HG03139 (cell line): ENCODE measurements around the gene LIG3.
"Not testable (repeated sequence)": the region's sequence is repeated elsewhere in the genome, so short reads cannot be mapped to it uniquely, and the experiment has no call there.

Experiments
- ATAC-seq: cut with Tn5 transposase; IDR thresholded peaks from one replicate; pipeline ENCODE4 v1.9.1; 2021; ENCODE audit not compliant: unreplicated experiment

Gene LIG3

DNA sequence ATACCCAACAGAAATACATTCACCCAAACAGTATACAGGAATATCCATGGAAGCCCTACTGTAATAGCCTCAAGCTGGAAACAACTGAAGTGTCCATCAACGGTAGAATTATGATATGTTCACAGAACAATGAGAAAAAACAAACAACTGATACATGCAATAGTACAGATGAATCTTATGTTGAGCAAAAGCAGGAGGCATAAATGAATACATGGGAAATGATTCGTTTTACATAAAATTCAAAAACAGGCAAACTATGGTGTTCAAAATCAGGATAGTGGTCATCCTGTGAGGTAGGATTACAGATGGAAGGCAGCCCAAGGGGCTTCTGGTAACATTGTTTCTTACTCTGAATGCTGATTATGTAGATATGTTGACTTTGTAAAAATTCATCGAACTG, 58.1 kb downstream of the LIG3 start:
- no peak for ATAC-seq

DNA sequence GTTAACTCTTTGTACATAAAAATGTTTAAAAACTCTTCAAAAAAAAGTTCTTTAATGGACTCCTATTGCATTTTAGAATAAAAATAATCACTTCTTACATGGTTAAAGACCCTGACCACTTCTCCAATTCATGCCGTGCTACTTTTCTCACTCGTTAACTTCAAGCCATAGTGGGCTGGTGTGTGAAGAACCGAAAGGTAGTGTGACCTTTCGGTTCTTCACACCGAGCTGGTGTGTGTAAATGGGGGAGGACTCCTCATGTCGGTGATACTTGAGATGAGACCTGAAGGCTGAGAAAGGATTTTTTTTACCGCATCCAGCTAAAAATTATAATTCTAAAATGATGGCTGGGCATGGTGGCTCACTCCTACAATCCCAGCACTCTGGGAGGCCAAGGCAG, 61.1 kb downstream of the LIG3 start:
- no peak for ATAC-seq

DNA sequence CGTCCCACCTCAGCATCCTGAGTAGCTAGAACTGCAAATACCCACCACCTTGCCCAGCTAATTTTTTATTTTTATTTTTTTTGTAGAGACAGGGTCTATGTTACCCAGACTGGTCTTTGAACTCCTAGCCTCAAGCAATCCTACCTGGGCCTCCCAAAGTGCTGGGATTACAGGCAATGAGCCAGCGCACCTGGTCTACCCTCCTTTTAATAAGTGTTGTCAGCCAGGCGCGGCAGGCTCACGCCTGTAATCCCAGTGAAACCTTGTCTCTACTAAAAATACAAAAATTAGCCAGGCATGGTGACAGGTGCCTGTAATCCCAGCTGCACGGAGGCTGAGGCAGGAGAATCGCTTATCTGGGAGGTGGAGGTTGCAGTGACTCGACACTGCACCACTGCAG, 63.9 kb downstream of the LIG3 start:
- ATAC-seq = no peak

DNA sequence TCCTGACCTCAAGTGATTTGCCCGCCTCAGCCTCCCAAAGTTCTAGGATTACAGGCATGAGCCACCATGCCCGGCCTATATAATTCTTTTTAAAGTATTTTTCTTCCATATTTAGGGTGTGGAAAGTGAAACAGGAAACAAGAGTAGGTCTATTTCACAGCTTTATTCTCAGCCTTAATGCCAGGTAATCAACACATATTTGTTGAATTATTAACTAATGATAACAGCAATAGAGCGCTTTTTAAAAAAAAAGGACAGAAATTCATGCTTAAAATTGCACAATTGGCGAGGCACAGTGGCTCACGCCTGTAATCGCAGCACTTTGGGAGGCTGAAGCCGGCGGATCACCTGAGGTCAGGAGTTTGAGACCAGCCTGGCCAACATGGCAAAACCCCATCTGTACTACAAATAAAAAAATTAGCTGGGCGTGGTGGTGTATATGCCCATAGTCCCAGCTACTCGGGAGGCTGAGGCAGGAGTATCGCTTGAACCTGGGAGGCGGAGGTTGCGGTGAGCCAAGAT, 65.2 kb downstream of the LIG3 start:
- ATAC-seq = not testable (repeated sequence)

DNA sequence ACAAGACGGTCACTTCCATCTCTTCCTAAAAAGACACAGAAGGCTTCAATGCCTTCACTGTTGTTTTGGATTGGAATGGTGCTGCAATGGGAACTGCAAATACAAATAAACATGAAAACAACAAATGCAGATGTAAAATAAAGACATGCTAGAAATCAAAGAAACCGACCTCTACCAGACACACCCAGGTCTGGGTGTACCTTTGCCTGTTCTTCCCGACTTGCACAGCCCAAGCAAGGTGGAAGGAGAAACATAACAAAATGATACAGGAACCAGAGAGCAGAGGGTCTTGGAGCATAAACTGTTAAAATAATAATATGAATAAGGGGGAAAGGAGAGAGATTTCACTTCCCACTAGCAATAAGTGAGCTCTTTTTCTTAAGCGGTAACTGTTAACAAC, 65.9 kb downstream of the LIG3 start:
- ATAC-seq = no peak

DNA sequence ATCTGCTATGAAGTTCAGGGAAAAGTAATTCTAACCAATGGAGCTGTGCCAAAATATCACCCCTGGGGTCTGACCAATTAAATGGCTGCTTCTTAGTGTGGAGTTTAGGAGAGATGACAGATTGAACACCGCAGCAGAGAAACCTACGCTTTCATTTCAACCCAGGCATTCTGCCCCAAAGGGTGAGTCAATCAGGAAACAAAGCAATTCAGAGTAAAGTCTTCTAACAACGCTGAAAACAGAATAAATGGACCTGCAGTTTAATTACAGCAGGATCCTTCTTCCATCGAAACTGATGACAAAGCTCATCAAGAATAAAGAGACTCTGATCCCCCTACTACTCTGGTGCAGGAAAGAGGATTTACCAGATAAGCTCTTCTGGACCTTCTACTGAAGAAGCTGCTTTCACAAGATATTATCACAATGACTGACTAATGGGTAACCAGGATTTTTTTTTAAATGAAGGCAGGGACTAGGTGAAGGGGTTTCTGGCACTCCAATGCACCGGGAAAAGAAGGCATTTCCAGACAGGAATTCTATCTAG, 66.5 kb downstream of the LIG3 start:
- no peak for ATAC-seq

DNA sequence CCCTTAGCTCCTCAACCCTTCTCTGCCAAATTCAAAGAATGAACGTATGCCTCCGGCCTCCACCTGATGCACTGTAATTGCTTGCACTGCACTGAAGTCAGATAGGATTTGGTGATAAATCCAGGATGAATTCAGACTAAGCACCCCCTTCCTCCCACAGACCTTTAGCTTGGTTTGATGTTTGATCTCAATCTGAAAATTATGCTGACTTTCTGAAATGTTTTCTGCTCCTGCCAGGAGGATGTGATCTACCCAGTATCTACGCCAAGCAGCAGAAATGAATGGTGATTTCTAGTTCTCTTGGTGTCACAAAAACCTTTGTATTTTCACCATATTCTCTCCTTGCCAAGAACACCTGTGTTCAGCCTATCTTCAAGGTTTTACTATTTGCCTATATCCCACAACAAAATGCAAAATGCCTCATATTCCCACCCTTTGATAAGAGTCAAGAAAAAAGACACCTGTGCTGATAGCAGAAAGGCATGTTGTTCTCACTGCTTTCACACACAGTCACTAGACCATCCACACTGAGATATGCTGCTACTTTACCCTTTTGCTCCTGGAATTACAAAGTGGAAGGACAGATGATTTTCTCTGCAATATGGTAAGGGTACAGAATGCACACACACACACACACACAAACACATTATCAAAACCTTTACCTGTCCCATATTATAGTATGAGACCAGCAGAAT, 68.5 kb downstream of the LIG3 start:
- ATAC-seq = no peak

DNA sequence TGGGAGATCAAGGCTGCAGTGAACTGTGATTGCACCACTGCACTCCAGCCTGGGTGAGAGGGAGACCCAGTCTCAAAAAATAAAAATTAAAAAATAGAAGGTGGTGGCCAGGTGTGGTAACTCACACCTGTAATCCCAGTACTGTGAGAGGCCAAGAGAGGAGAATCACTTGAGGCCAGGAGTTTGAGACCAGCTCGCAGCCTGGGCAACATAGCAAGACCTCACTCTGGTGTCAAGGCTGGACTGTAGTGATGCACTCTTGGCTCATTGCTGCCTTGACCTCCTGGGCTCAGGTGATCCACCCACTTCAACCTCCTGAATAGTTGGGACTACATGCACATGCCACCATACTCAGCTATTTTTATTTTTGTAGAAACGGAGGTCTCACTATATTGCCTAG, 69.9 kb downstream of the LIG3 start:
- no peak for ATAC-seq

DNA sequence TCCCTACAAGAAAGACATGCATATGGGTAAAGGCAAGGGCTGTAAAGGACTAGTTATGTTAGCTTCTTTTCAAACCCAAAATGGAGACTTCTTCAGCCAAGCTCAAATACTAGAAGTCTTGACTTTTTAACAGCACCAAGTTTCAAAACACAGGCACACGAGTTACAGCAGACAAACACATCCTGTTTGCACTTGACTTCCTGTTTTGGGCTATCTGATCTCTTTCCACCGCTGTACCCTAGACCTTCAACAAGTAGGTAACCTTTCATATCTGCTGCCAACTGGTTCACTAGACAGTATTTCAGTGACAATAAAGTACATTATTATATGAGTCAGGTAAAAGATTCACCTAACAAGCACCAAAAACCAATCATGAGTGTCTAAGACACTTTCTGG, 70.9 kb downstream of the LIG3 start:
- ATAC-seq = peak; percentile 64

DNA sequence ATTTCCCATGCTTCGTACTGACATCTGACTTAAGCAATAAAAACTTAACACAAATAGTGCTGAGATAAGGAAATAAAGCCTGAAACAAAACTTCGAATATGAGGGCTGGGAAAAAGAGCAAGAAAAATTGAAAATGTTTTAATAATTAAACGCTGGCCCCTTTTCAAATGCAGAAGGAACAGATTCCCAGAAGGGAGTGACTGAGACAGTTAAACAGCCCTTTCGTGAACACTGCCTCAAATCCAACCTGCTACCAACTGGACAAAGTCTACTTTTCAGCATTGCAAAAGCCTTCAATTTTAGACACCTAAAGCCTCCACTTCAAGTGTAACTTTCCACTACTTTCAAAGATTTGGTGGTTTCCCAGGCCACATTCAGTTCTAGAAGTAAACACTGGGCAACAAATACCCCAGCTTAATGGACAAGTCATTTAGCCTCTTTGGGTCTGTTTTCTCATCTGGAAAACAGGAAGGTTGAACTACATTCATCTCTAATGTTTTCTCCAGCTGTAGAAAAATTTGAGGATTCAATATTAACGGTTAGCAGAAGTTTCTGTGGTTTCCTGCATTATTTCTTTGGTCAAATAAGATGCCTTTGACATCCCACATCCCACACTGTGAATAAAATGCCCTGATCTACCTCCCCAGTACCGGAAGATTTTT, 71.4 kb downstream of the LIG3 start:
- no peak for ATAC-seq

DNA sequence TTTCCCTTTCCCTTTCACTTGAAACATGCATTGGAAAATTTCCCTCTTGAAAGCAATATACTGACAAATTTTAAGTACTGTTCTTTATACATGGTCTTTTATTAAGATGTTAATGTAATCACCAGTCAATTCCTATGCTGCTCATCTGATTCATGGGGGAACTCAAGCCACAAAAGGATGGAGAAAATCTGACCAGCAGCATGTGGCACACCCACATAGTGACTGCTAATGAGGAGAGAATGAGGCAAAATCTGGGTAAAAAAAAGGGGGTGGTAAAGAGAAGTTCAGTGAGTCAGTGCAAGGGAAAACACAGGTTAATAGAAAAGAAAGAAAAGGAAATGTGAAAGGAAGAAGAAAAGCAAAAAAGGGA, 71.9 kb downstream of the LIG3 start:
- no peak for ATAC-seq

DNA sequence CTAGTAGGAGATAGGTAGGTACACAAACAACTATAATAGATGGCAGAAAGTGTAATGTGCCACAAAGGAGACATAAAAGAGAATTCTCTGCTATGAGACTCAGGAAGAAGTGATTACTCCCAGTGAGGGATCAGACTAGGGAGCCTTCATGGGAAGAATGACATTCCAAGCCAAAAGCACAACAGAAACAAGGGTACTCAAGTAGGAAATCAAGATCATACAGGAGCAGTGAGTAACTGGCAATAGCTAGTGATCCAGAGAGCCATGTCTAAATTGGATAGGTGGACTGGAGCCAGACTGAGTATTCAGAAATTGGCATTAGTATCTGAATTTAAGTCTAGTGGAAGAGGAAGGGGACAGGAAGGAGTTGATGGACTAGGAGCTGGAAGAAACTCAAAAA, 72.5 kb downstream of the LIG3 start:
- ATAC-seq = no peak

DNA sequence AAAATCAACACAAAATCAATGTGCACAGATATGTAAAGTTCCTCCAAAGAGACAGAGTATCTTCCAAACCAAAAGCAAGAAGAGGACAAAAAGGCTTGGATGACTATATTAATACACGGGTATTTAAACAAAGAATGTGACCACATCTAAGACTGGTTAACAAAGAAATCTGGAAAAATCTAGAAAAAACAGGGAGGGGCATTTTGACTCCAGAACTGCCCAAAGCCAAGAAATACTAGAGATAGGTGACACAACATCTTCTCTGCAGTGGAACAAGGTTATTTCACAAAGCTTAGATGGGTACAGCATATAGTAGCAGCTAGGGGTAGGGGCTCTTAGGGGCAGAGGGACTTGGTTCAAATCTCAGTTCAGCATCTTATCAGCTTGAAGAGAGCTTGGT, 72.9 kb downstream of the LIG3 start:
- no peak for ATAC-seq

DNA sequence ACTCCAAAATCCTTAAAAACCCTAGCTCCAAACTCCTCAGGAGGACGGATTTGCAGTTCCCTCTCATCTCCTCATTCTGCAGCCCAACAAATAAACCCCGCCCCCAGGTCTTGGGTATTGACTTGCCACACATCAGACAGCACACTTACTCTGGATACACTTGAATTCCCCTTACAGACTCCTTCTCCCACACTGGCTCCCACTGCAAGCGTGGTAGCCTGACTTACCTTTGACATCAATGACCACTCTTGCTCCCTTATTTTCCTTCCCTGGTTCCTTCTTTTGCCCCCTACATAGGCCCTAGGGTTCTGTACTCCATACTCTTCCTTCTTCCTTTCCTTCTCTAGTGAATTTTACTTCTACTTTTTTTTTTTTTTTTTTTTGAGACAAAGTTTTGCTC, 75.7 kb downstream of the LIG3 start:
- no peak for ATAC-seq

DNA sequence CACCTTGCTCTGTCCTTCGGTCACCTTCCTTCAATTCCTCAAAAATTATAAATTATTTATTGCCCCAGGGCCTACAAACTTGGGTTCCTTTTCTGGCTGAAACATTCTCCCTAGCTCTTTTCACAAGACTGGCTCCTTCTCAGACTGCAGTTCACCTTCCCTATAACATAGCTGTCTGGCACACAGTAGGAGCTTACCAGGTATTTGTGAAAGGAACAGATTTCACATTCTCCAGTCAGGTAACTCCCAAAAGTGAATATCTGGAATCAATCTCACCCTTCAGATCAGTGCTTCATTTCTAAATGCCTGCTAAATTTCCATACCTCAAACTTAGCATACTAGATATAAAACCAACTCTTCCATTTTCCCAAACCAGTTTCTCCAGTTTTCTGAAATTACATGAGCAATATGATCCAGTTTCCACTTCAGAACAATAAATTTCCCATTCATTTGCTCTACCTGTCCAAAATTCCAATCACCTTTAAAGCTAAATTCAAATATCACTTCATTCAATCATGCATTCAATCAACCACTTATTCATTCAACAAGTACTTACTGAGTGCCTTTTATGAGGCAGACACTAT, 77.1 kb downstream of the LIG3 start:
- no peak for ATAC-seq
